CD4-positive, alpha-beta T cell treated with Interleukin-17A for 4 hours (primary cell): ENCODE measurements around the gene POLRMT.
"Not testable (repeated sequence)": the region's sequence is repeated elsewhere in the genome, so short reads cannot be mapped to it uniquely, and the experiment has no call there.

Source experiments
- DNase-seq: peaks from one replicate; pipeline ENCODE4 v3.0.0-alpha.2; 2020; ENCODE audit warnings: mixed read lengths

Gene POLRMT

DNA sequence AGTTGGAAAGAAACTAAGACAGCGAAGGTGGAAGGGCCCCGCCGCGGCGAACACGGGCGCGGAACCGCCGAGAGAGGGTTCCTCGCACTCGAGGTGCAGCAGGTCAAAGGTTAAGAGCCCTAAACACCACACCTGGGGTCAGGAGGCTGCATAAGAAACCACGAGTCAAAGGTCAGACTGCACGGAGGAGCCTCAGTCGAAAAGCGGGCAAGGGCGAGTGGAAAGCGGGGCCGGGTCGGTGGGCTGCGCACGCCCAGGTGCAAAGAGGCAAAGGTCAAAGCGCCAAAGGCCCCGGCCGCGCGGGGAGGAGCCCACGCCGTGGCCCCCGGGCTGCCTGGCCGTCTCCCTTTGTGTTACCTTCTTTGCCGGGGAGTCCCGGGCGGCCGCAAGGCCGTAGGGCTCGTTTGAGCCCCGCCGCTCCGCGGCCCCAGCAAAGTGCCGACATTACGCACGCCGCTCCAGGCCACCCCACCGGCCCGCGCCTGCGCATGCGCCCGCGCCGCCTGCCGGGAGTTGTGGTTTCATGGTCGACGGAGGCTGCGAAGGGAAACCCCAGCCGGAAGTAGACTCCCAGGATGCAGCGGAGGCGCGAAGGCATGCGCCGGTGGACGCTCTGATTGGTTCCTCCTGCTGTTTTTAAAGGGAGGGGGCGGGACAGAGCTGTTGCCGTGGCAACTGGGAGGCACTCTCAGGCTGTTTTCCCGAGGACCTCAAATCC is at the start of gene POLRMT:
POLRMT (minus strand) TSS at position 470 of the 718 bp plus-strand sequence; CDS start at position 445, 25 bp downstream.
- DNase-seq: peak; percentile 97

DNA sequence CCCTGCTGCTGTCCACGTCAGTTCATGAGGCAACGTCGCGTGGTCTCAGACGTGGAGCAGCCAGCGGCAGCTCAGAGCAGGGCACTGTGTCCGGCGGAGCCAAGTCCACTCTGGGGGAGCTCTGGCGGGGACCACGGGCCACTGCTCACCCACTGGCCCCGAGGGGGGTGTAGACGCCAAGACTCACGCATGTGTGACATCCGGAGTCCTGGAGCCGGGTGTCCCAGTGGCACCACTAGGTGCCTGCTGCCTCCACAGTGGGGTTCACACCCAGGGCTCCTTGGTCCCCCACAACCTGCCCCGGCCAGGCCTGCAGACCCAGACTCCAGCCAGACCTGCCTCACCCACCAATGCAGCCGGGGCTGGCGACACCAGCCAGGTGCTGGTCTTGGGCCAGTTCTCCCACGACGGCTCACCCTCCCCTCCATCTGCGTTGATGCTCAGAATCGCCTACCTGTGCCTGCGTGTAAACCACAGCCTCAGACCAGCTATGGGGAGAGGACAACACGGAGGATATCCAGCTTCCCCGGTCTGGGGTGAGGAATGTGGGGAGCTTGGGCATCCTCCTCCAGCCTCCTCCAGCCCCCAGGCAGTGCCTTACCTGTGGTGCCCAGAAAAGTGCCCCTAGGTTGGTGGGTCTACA is 49.5 kb upstream of the POLRMT start:
- DNase-seq: no peak

DNA sequence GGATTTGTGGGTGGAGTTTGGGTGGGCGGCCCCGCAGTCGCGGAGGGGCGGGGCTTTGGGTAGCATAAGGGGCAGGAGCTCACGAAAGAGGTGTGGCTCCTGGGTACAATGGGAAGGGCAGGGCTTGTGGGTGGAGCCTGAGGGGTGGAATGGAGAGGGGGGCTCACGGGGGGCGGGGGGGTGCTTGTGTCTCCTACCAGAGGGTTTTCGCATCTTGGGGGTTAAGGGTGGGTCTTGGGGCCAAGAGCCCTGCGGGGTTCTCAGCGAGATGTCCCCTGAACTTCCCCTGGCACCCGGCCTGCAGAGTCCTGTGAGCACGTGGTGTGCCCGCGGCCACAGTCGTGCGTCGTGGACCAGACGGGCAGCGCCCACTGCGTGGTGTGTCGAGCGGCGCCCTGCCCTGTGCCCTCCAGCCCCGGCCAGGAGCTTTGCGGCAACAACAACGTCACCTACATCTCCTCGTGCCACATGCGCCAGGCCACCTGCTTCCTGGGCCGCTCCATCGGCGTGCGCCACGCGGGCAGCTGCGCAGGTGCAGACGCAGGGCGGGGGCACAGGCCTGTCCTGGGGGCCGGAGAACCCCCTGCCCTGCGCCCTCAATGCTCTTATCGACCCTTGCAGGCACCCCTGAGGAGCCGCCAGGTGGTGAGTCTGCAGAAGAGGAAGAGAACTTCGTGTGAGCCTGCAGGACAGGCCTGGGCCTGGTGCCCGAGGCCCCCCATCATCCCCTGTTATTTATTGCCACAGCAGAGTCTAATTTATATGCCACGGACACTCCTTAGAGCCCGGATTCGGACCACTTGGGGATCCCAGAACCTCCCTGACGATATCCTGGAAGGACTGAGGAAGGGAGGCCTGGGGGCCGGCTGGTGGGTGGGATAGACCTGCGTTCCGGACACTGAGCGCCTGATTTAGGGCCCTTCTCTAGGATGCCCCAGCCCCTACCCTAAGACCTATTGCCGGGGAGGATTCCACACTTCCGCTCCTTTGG is 48.0 kb upstream of the POLRMT start:
- peak; percentile 90 for DNase-seq

DNA sequence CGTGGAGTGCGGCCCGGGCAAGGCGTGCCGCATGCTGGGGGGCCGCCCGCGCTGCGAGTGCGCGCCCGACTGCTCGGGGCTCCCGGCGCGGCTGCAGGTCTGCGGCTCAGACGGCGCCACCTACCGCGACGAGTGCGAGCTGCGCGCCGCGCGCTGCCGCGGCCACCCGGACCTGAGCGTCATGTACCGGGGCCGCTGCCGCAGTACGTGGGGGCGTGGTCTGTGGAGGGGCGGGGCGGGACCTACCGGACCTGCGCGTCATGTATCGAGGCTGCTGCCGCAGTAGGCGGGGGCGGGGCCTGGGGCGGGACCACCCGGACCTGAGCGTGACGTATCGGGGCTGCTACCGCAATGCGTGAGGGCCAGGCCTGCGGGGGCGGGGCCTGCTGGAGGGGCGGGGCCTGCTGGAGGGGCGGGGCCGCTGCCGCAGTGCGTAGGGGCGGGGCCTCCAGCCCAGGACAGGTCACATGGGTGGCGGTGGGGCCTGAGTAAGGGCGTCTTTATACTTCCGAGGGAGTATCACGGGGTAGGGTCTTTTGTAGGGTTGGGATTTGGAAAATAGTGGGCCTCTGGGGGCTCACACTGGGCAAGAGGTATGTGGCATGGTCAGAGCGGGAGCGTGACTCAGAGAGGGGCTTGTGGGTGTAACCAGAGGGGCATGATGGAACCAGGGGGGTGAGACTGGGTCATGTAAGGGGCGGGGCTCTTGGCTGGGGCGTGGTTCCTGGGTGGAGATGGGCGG is 47.1 kb upstream of the POLRMT start:
- DNase-seq: peak; percentile 100

DNA sequence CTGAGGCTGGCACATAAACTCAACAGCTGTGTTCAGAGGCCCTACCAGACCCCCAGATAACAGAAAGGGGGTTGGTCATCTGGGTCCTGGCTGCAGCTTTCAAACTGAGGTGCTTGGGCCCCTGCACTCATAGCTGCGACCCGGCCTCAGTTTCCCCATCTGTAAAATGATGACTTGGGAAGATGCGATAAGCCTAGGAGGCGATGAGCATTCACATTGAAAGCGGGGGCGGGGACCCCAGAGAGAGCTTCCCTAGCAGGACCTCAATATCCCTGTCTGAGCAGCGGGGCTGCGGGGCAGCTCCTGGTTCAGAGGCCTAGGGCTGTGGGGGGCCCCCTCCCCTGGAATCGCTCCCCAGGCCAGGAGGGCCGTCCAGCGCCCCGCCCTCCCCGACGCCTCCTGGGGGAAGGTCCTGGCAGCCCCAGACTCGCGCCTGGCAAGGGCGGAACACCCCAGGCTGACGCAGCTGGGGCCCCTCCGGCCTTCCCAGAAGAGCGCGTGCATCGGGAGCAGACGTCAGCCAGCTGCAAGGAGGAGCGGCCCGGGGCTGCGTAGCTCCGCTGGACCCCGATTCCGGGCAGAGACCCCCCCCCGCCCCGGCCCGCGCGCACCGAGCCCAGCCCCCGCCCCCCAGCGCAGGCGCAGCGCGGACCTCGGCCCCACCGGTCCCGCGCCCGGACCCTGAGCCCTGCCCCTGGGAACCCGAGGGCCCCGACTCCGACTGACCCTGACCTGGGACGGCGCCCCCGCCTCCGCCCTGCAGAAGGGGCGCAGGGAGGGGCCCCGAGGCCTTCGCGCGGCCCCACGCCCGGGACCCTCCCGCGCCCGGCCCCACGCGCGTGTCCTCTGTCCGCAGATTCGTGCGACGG is 46.3 kb upstream of the POLRMT start:
- peak; percentile 46 for DNase-seq

DNA sequence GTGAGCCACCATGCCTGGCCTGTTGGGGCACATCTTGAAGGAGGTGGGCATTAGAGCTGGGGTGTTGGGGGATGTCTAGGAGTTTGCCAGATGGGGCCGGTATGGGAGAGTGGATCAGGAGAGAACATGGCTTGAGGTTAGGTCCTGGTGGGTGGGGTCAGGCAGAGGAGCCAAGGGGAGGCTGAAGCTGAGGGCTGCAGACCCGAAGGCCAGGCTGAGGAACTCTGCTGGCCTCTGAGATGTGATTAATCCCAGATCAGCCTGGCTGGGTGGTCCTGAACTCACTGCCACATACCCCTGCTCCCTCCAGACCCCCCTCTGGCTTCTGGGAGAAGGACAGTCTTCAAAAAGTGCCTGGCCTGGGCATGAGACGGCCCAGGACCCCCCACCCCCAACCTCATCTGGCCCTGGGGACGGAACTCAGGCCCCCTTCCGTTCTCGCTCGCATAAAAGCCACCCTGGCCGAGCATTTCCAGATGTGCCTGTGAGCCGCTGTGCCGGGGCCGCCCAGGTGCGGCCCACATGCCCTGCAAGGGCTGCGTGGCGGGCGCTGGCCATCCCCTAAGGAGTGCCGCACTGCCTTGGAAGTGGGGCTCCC is 45.6 kb upstream of the POLRMT start:
- no peak for DNase-seq

DNA sequence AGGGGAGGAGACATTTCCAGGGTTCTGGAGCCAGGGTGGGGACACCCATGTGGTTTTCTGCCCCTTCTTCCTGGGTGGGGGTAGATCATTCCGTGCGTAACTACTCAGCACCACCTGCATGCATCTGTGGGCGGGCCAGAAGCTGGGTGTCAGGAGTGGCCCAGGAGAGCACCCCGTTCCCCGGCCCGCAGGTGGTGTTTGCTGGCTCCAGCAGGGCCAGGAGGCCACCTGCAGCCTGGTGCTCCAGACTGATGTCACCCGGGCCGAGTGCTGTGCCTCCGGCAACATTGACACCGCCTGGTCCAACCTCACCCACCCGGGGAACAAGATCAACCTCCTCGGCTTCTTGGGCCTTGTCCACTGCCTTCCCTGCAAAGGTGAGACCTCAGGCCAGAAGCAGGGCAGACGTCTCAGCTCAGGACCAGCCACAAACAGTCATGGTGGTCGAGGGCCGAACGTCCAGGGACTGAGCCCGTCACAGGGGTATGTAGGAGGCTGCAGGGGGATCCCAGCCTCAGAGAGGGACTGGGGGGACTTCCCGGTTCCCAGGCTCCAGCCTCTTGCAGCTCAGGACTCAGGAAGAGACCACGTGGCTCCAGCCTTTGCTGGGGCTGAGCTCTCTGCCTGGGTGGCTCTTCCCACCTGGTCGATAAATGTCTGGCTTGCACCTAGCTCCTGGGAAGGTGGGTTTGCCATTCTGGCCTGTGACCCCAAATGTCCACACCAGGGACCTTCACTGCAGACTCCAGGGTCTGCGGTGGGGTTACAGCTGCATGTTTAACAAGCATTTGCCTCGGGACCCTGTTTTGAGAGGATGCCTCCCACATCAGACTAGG is 44.5 kb upstream of the POLRMT start:
- DNase-seq: no peak

DNA sequence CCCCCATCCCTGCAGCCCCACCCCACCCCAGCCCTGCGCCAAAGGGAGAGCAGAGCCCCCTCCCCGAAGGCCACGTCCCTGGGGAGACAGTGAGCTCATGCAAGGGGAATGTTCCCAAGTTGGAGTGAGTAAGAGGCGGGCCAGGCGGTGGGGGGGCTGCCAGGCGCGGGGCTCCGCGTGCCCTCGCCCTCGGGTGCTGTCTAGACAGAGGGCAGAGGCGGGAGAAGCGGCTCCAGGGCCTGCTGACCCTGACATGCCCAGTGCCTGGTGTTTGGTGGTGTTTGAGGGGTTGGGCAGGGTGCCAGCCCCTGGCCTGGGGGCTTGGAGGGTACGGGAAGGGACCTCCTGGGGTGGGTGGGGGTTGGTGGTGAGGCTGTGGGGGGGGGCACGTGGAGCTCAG is 43.9 kb upstream of the POLRMT start:
- no peak for DNase-seq

DNA sequence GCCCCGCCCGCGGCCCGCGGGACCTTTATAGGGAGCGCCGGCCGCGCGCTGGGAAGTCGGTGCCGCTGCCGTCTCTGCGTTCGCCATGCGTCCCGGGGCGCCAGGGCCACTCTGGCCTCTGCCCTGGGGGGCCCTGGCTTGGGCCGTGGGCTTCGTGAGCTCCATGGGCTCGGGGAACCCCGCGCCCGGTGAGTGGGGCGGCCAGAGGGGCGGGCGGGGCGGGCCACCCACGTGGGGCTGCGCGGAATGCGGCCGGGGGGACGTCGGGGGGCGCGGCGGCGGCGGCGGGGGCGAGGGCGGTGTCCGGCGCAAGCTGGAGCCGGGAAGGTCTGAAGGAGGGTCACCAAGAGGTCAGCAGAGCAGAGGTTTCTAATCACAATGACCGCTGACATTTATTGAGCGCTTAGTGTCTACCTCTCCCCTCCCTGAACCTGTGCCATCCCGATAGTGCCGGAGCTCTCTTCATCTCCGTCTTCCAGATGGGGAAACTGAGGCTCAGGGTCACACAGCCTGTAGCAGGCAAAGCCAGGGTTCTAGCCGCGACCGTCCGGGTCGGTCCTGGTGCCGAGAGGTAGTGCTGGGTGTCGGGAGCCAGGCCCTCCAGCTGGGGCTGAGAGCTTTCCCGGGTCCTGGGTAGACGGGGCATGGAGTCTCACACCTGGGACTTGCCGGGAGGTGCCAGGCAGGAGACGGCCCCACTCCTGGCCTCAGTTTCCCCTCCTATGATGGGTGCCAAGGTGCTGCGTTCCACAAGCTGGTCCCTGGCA is 43.2 kb upstream of the POLRMT start, which contains the start of gene FSTL3:
FSTL3 (plus strand) TSS at position 54 of the 767 bp plus-strand sequence; CDS start at position 86, 32 bp downstream.
- no peak for DNase-seq

DNA sequence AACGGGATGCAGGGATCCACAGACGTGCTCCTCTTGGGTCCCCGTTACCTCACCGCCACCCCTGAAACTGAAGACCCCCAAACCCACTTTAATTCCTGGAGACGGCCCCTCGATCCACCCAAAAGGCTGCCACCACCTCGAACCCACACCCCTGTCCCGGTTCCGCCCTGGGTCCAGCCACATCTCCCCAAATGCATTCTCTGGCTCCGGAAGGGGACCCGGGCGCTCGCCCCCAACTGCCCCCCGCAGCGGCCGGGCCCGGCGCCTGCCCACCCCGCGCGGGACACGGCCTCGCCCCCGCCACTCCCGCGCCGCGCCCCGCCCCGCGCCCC is 42.6 kb upstream of the POLRMT start:
- DNase-seq: no peak

DNA sequence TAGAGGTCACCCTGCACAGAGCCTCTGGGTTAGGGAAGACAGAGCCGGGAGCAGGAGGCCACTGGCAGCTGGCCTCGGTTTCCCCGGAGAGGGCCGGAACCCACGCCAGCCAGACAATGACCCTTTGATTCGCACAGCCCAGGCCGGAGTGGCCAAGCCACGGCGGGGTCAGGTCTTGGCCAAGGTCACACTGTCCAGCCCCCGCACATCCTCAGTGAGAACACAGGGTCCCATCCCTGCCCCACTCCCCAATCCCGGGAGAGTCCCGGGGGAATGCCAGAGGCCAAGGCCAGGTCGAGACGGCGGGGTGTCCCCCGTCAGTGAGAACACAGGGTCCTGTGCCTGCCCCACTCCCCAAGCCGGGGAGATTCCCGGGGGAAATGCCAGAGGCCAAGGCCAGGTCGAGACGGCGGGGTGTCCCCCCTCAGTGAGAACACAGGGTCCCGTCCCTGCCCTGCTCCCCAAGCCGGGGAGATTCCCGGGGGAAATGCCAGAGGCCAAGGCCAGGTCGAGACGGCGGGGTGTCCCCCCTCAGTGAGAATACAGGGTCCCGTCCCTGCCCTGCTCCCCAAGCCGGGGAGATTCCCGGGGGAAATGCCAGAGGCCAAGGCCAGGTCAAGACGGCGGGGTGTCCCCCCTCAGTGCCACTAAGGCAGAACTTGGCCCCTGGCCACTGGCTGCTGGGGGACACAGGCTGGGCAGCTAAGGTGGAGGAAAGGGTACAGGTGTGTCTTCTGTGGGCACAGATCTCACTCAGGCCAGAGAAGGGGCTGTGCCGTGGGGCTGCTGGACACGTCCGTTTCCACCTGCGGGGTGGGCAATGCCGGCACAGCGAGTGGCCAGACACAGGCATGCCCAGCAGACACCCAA is 41.2 kb upstream of the POLRMT start:
- no peak for DNase-seq

DNA sequence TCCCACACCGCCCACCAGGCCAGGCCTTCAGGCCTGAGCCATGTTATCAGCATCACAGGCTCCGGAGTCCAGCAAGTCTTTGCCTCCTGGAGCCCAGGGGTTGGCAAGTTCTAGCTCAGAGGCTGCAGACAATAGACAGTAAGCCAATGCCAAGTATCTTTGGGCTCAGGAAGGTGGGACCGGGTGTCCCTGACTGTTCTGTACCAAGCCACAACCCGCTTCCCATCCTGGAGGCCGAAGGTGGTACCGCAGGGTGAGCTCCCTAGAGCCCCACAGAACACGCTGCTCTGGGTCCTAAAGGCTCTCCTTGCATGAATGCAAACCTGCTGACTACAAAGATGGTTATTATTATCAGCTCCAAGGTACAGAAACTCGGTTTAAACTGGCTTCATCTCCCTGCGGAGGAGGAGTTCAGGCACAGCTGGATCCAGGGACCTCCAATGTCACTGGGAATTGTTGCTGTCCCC is 37.3 kb upstream of the POLRMT start:
- no peak for DNase-seq

DNA sequence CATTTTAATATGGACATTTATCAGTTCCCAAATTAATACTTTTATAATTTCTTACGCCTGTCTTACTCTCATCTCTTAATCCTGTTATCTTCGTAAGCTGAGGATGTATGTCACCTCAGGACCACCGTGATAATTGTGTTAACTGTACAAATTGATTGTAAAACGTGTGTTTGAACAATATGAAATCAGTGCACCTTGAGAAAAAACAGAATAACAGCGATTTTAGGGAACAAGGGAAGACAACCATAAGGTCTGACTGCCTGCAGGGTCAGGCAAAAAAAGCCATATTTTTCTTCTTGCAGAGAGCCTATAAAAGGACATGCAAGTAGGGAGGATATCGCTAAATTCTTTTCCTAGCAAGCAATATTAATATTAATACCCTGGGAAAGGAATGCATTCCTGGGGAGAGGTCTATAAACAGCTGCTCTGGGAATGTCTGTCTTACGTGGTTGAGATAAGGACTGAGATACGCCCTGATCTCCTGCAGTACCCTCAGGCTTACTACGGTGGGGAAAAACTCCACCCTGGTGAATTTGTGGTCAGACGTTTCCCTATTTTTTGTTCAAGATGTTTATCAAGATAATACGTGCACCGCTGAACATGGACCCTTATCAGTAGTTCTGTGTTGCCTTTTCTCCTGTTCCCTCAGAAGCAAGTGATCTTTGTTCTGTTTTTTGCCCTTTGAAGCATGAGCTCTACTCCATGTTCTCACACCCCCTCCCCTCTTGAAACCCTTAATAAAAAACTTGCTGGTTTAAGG is 35.5 kb upstream of the POLRMT start:
- DNase-seq: not testable (repeated sequence)

DNA sequence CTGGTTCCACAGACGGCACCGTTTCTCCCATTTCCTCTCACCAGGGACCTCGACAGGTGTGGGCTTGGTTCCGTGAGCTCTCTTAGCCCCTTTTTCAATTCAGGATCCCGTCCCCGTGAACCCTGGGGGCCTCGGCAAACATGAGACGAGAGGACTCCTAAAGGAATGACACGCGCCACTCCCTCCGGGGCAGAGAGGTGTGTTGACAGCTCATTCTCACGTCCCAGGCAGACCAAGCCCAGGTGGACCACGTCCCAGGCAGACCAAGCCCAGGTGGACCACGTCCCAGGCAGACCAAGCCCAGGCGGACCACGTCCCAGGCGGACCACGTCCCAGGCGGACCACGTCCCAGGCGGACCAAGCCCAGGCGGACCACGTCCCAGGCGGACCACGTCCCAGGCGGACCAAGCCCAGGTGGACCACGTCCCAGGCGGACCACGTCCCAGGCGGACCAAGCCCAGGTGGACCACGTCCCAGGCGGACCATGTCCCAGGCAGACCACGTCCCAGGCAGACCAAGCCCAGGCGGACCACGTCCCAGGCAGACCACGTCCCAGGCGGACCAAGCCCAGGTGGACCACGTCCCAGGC is 33.7 kb upstream of the POLRMT start:
- not testable (repeated sequence) for DNase-seq

DNA sequence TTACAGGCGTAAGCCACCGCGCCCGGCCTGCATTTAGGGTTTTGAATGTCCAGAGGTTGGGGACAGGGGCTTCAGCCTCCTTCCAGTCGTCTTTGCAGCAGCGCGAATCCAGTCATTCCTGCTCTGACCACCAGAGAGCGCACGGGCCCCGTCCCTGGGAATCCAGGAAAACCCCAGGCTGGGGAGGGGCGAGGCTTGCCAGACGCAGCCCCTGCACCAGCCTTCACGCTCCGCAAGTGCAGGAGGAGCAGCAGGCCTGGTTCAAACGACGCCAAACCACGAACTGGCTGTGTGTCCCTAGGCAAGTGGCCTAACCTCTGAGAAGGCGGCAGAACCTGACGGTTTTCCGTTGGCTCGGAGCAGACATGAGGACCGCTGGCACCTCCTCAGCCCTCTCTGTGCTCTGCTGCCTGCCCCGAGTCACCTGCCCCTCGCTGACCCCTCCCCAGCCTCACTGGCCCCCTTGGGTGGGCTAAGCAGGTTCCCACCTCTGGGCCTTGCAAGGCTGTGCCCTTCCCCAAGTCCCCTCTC is 31.6 kb upstream of the POLRMT start:
- DNase-seq: peak; percentile 88

DNA sequence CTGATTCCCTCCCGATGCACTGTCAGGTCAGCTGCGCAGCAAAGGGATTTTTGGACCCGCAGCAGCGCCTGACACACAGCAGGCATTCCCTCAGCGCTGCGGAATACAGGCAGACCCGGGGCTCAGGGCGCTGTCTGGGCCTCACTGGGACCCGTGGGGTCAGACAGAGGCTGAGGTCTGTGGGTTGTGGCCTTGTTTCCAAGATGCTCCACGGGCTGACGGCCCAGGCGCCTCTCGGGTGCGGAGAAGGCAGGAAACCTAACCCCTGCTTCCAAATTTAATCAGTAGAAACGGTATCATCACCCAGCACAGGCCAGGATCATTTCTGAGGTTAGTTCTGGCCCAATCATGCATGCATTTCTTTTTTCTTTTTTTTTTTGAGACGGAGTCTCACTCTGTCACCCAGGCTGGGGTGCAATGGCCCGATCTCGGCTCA is 30.4 kb upstream of the POLRMT start:
- DNase-seq: no peak
